ENCODE data around the gene SUOX.
"Not testable (repeated sequence)": the region's sequence is repeated elsewhere in the genome, so short reads cannot be mapped to it uniquely, and the experiment has no call there.

The SUOX gene

GRCh38 chr12:55973599-55974307 is 23.3 kb upstream of the SUOX start, which contains the start of gene RAB5B:
Gene RAB5B (plus strand): TSS chr12:55974078. CDS start chr12:55986961, 12,883 bp downstream.
- H3K27ac Mint-ChIP-seq: no peak within 1 kb of the TSS
- H3K4me3 Mint-ChIP-seq: no peak within 1 kb of the TSS
- H3K27me3 Mint-ChIP-seq: no peaks in the 10 kb centered on the region
- H3K4me1 Mint-ChIP-seq: peaks cover 16% of the 10 kb centered on the region
- peaks cover 20% of the 10 kb centered on the region for H3K36me3 Mint-ChIP-seq (ENCODE audit: low read depth)
- peak; percentile 95 for ATAC-seq
- H3K9me3 Mint-ChIP-seq: no peaks in the 10 kb centered on the region
- DNase-seq: peak; percentile 96

GRCh38 chr12:55974308-55974730 is 22.8 kb upstream of the SUOX start:
- Mint-ChIP-seq H3K27ac (no peak overlapping the region), H3K4me3 (no peak overlapping the region), H3K9me3 (no peaks in the 10 kb centered on the region), H3K4me1 (peaks cover 14% of the 10 kb centered on the region), H3K36me3 (ENCODE audit: low read depth) (peaks cover 17% of the 10 kb centered on the region), H3K27me3 (no peaks in the 10 kb centered on the region)
- ATAC-seq: peak; percentile 11
- DNase-seq: peak; percentile 45

- Mint-ChIP-seq H3K4me3 (no peak overlapping the region), H3K27ac (no peak overlapping the region), H3K4me1 (peaks cover 22% of the 10 kb centered on the region), H3K9me3 (no peaks in the 10 kb centered on the region), H3K27me3 (no peaks in the 10 kb centered on the region), H3K36me3 (ENCODE audit: low read depth) (peaks cover 6% of the 10 kb centered on the region)
- no peak for ATAC-seq
- no peak for DNase-seq
Observed at GRCh38 chr12:55978393-55978792, 18.7 kb upstream of the SUOX start.

- no peak for ATAC-seq
- Mint-ChIP-seq H3K4me1 (peaks cover 24% of the 10 kb centered on the region), H3K4me3 (no peak overlapping the region), H3K36me3 (ENCODE audit: low read depth) (peaks cover 8% of the 10 kb centered on the region), H3K27me3 (no peaks in the 10 kb centered on the region), H3K27ac (no peak overlapping the region), H3K9me3 (no peaks in the 10 kb centered on the region)
- no peak for DNase-seq
Observed at GRCh38 chr12:55979069-55979468, 18.0 kb upstream of the SUOX start.

- not testable (repeated sequence) for ATAC-seq; H3K36me3 Mint-ChIP-seq (ENCODE audit: low read depth); H3K27ac Mint-ChIP-seq; H3K27me3 Mint-ChIP-seq; H3K9me3 Mint-ChIP-seq; DNase-seq; H3K4me3 Mint-ChIP-seq
- peaks cover 16% of the 10 kb centered on the region for H3K4me1 Mint-ChIP-seq
Observed at GRCh38 chr12:55981882-55982281, 15.2 kb upstream of the SUOX start.

- Mint-ChIP-seq H3K27me3 (no peaks in the 10 kb centered on the region), H3K27ac (no peak overlapping the region), H3K4me1 (peaks cover 12% of the 10 kb centered on the region), H3K4me3 (no peak overlapping the region), H3K9me3 (no peaks in the 10 kb centered on the region), H3K36me3 (ENCODE audit: low read depth) (peaks cover 5% of the 10 kb centered on the region)
- no peak for ATAC-seq
- DNase-seq: no peak
Observed at GRCh38 chr12:55982319-55982936, 14.6 kb upstream of the SUOX start.

- ATAC-seq: no peak
- no peak for DNase-seq
- no peak overlapping the region for H3K4me3 Mint-ChIP-seq
- peaks cover 12% of the 10 kb centered on the region for H3K4me1 Mint-ChIP-seq
- no peak overlapping the region for H3K27ac Mint-ChIP-seq
- H3K9me3 Mint-ChIP-seq: no peaks in the 10 kb centered on the region
- peaks cover 3% of the 10 kb centered on the region for H3K36me3 Mint-ChIP-seq (ENCODE audit: low read depth)
- H3K27me3 Mint-ChIP-seq: no peaks in the 10 kb centered on the region
Observed at GRCh38 chr12:55983232-55983842, 13.7 kb upstream of the SUOX start.

GRCh38 chr12:55984861-55985260 is 12.2 kb upstream of the SUOX start:
- DNase-seq (no peak), ATAC-seq (no peak)
- H3K9me3 Mint-ChIP-seq: no peaks in the 10 kb centered on the region
- H3K4me3 Mint-ChIP-seq: no peak overlapping the region
- H3K4me1 Mint-ChIP-seq: peaks cover 12% of the 10 kb centered on the region
- H3K36me3 Mint-ChIP-seq (ENCODE audit: low read depth): peaks cover 8% of the 10 kb centered on the region
- H3K27me3 Mint-ChIP-seq: no peaks in the 10 kb centered on the region
- no peak overlapping the region for H3K27ac Mint-ChIP-seq

GRCh38 chr12:55985341-55985740 is 11.7 kb upstream of the SUOX start:
- Mint-ChIP-seq H3K36me3 (ENCODE audit: low read depth) (peaks cover 12% of the 10 kb centered on the region), H3K4me1 (peaks cover 12% of the 10 kb centered on the region), H3K27me3 (no peaks in the 10 kb centered on the region), H3K9me3 (no peaks in the 10 kb centered on the region), H3K4me3 (no peak overlapping the region), H3K27ac (no peak overlapping the region)
- ATAC-seq: no peak
- no peak for DNase-seq

- ATAC-seq, H3K27ac Mint-ChIP-seq, H3K27me3 Mint-ChIP-seq, H3K9me3 Mint-ChIP-seq, H3K4me3 Mint-ChIP-seq, DNase-seq: not testable (repeated sequence)
- Mint-ChIP-seq H3K4me1 (peaks cover 12% of the 10 kb centered on the region), H3K36me3 (ENCODE audit: low read depth) (peaks cover 17% of the 10 kb centered on the region)
Observed at GRCh38 chr12:55985976-55986375, 11.1 kb upstream of the SUOX start.

GRCh38 chr12:55991110-55991509 is 6.0 kb upstream of the SUOX start:
- Mint-ChIP-seq H3K27ac (no peak overlapping the region), H3K36me3 (ENCODE audit: low read depth) (peaks cover 23% of the 10 kb centered on the region), H3K27me3 (no peaks in the 10 kb centered on the region), H3K4me3 (no peak overlapping the region), H3K4me1 (peaks cover 2% of the 10 kb centered on the region), H3K9me3 (no peaks in the 10 kb centered on the region)
- DNase-seq (no peak), ATAC-seq (no peak)

- Mint-ChIP-seq H3K4me1 (peaks cover 19% of the 10 kb centered on the region), H3K27ac (no peak overlapping the region), H3K27me3 (peaks cover 5% of the 10 kb centered on the region), H3K36me3 (ENCODE audit: low read depth) (peaks cover 23% of the 10 kb centered on the region), H3K9me3 (no peaks in the 10 kb centered on the region), H3K4me3 (no peak overlapping the region)
- ATAC-seq: no peak
- no peak for DNase-seq
Observed at GRCh38 chr12:55993230-55993853, 3.7 kb upstream of the SUOX start.

GRCh38 chr12:55995366-55995765 is 1.7 kb upstream of the SUOX start:
- no peaks in the 10 kb centered on the region for H3K9me3 Mint-ChIP-seq
- DNase-seq (no peak), ATAC-seq (no peak)
- H3K27me3 Mint-ChIP-seq: peaks cover 7% of the 10 kb centered on the region
- no peak overlapping the region for H3K27ac Mint-ChIP-seq
- peaks cover 13% of the 10 kb centered on the region for H3K36me3 Mint-ChIP-seq (ENCODE audit: low read depth)
- H3K4me3 Mint-ChIP-seq: no peak overlapping the region
- peaks cover 26% of the 10 kb centered on the region for H3K4me1 Mint-ChIP-seq

- peak overlapping the region; percentile 25 for H3K27ac Mint-ChIP-seq
- no peaks in the 10 kb centered on the region for H3K9me3 Mint-ChIP-seq
- peaks cover 7% of the 10 kb centered on the region for H3K27me3 Mint-ChIP-seq
- DNase-seq (peak; percentile 62), ATAC-seq (peak; percentile 67)
- peak overlapping the region; percentile 73 for H3K4me3 Mint-ChIP-seq
- H3K4me1 Mint-ChIP-seq: peaks cover 26% of the 10 kb centered on the region
- peaks cover 8% of the 10 kb centered on the region for H3K36me3 Mint-ChIP-seq (ENCODE audit: low read depth)
Observed at GRCh38 chr12:55996201-55996714, 818 bp upstream of the SUOX start.
